H1 (cell line): ENCODE measurements around the gene PIAS2. TPM values are rescaled to one million over a fixed set of nuclear protein-coding genes. Genes with fewer than 3 reads are reported as not detected.

Experiments used
- BCL11A ChIP-seq, 2 experiments: IDR thresholded peaks; one replicate each; pipeline ENCODE4 v1.6.1; 2011; ENCODE audit warnings: low read depth in 2 of 2, low read length in 2 of 2, mild to moderate bottlenecking in 2 of 2
- CREB1 ChIP-seq: IDR thresholded peaks from 2 replicates; pipeline ENCODE4 v1.6.1; 2012; ENCODE audit warnings: inconsistent platforms
- SAP30 ChIP-seq: fragments of 300-600 bp; sonication (generic); IDR thresholded peaks from 2 replicates; pipeline ENCODE4 v1.7.1; 2012; ENCODE audit warnings: low read length, moderate library complexity, mild to moderate bottlenecking, inconsistent platforms; ENCODE audit not compliant: insufficient read depth, insufficient replicate concordance
- SP1 ChIP-seq: IDR thresholded peaks from 2 replicates; pipeline ENCODE4 v1.6.1; 2011; ENCODE audit warnings: low read depth, low read length
- SUZ12 ChIP-seq: fragments of 200-600 bp; sonication (generic); IDR thresholded peaks from 2 replicates; pipeline ENCODE4 v1.6.1; 2012; ENCODE audit warnings: mild to moderate bottlenecking, inconsistent platforms, low read length, moderate library complexity, mixed read lengths
- TAF1 ChIP-seq: IDR thresholded peaks from 2 replicates; pipeline ENCODE4 v1.6.1; 2011; ENCODE audit warnings: mild to moderate bottlenecking, low read depth, low read length
- TAF7 ChIP-seq: optimal IDR thresholded peaks from 2 replicates; pipeline ENCODE3; 2011; ENCODE audit warnings: low read depth, mild to moderate bottlenecking, inconsistent platforms, low read length, moderate library complexity, borderline replicate concordance
- TEAD4 ChIP-seq: IDR thresholded peaks from 2 replicates; pipeline ENCODE4 v1.6.1; 2012; ENCODE audit warnings: low read depth, low read length, inconsistent platforms, mixed read lengths
- polyA plus RNA-seq, 7 experiments: library from polyadenylated mRNA; depleted of rRNA in 3 of 7; stranded (reverse) in 5 of 7; unstranded in 2 of 7; fragments of >200 nt in 5 of 7; fragments of 200-250 nt in 2 of 7; gene quantifications; 1 replicate in 5 of 7; 2 replicates in 1 of 7; 4 replicates in 1 of 7; pipeline versions ENCODE4 v1.2.1 to v1.2.3, GENCODE V29; 2011 to 2013; ENCODE audit warnings: missing spikeins in 2 of 7, mixed read lengths in 2 of 7
- total RNA-seq: library from RNA; stranded (reverse); fragmentation: NEBNext Ultra II Directional; extraction: Animal tissue kit (Norgen Biotek cat#: 25700); gene quantifications from 2 replicates; pipeline ENCODE4 v1.2.1, GENCODE V29; 2021

Gene PIAS2
- total and polyA plus RNA-seq, 2 of the 8 experiments (the other 6 are each of a cell fraction or from before 2014, with no cell fraction given): 20.1 to 53.9 TPM

- TF ChIP-seq TAF7: no peak
- no peak for TF ChIP-seq TAF1
- no peak for TF ChIP-seq TEAD4
- TF ChIP-seq CREB1: no peak
- TF ChIP-seq SP1: no peak
- TF ChIP-seq SAP30: no peak
- no peak for TF ChIP-seq SUZ12
- no peak for TF ChIP-seq BCL11A (IDR thresholded peaks at IDR 0.05; ENCODE audit: low read depth in 2 of 2, low read length in 2 of 2)
These were observed 105.0 kb downstream of the PIAS2 start (continued) for GRCh38 chr18:46812311-46812710.
